ENCODE measurements around the gene DRG2.

The DRG2 gene

DNA sequence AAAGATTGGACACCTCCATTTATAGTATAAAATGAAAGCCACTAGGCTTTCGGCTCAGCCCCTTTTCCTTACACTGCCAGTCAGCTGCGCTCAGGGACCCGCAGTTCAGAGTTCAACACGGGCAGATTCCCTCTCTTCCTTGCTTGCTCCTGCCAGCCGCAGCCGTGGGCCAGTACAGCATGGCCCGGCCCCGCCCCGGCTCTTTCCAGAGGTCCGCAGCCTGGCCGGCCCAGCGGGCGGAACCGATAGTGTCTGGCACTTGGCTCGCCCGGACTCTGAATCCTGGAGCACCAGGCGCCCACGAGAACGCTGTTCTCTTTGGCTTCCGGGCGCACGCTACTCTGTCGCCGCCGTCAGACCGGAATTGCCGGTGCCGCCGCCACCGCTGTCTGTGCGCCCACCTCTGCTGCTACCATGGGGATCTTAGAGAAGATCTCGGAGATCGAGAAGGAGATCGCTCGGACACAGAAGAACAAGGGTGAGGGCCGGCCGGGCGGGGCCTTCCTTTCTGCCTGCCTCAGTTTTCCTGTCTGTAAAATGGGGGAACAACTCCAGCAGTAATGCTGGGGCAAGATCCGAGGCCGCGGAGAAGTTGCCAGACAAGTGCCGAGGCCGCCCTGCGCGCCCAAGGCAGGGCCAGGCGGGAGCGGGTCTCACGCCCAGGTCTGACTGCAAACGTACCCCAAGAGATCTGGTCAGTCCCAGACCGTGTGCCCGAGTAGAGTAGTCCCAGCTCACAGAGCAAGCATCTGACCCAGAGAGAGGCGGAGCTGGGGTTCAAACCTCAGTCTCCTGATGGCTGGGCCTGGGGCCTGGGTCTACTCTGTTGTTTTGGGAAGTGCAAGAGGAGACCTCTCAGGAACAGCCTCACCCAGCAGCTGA is at the start of gene DRG2:
Gene DRG2, plus strand, starts transcription at position 339 of the 882 bp plus-strand sequence. Its CDS starts 76 bp downstream, at position 415.
- Histone ChIP-seq H3K36me3 (ENCODE audit: insufficient read depth, low read length) (no peaks in the 10 kb centered on the region; the same call in 1 of the 2 replicates), H3K9me3 (ENCODE audit: low read depth, low read length) (no peaks in the 10 kb centered on the region), H3K27ac (peak within 1 kb of the TSS; percentile 74), H3K4me3 (peak within 1 kb of the TSS; percentile 99), H3K9ac (ENCODE audit: insufficient read length) (peak within 1 kb of the TSS; percentile 95)
- TF ChIP-seq EZH2 (IDR thresholded peaks at IDR 0.05) (no peak), POLR2AphosphoS5 (IDR thresholded peaks at IDR 0.05; ENCODE audit: borderline replicate concordance, low read depth, low read length) (peak; percentile 75), FOXP2 (optimal IDR thresholded peaks at IDR 0.05; ENCODE audit: control extremely low read depth, extremely low read length, insufficient read depth) (no peak)
- peak; percentile 16 for DNase-seq (ENCODE audit: low read depth, low spot score)

GRCh38 chr17:18038149-18038850 is 49.4 kb upstream of the DRG2 start:
- no peaks in the 10 kb centered on the region for H3K36me3 ChIP-seq (ENCODE audit: insufficient read depth, low read length)
- H3K27ac ChIP-seq: no peak overlapping the region
- H3K9ac ChIP-seq (ENCODE audit: insufficient read length): peak overlapping the region; percentile 87
- TF ChIP-seq EZH2 (IDR thresholded peaks at IDR 0.05) (no peak), FOXP2 (optimal IDR thresholded peaks at IDR 0.05; ENCODE audit: control extremely low read depth, extremely low read length, insufficient read depth) (no peak), POLR2AphosphoS5 (IDR thresholded peaks at IDR 0.05; ENCODE audit: borderline replicate concordance, low read depth, low read length) (no peak)
- DNase-seq (ENCODE audit: low read depth, low spot score): no peak
- peak overlapping the region; percentile 89 for H3K4me3 ChIP-seq
- H3K9me3 ChIP-seq (ENCODE audit: low read depth, low read length): no peaks in the 10 kb centered on the region

GRCh38 chr17:18038861-18039534 is 48.8 kb upstream of the DRG2 start, which contains the start of the genes ATPAF2 and GID4:
Gene ATPAF2 (minus strand): TSS chr17:18039168. CDS start chr17:18039013, 155 bp downstream.
Gene GID4 (plus strand): TSS chr17:18039408. CDS start chr17:18039465, 57 bp downstream.
- DNase-seq (ENCODE audit: low read depth, low spot score): peak; percentile 47
- Histone ChIP-seq H3K4me3 (peak within 1 kb of the TSS; percentile 89), H3K27ac (no peak within 1 kb of the TSS), H3K9me3 (ENCODE audit: low read depth, low read length) (no peaks in the 10 kb centered on the region), H3K36me3 (ENCODE audit: insufficient read depth, low read length) (no peaks in the 10 kb centered on the region), H3K9ac (ENCODE audit: insufficient read length) (peak within 1 kb of the TSS; percentile 87)
- peak; percentile 43; the same call in 1 of the 2 replicates for TF ChIP-seq POLR2AphosphoS5 (IDR thresholded peaks at IDR 0.05; ENCODE audit: borderline replicate concordance, low read depth, low read length)
- peak; percentile 35 for TF ChIP-seq FOXP2 (optimal IDR thresholded peaks at IDR 0.05; ENCODE audit: control extremely low read depth, extremely low read length, insufficient read depth)
- no peak for TF ChIP-seq EZH2 (IDR thresholded peaks at IDR 0.05)

GRCh38 chr17:18039535-18040260 is 48.0 kb upstream of the DRG2 start:
- peak overlapping the region; percentile 89 for H3K4me3 ChIP-seq
- H3K27ac ChIP-seq: no peak overlapping the region
- H3K9me3 ChIP-seq (ENCODE audit: low read depth, low read length): no peaks in the 10 kb centered on the region
- peaks cover 1% of the 10 kb centered on the region; the same call in 1 of the 2 replicates for H3K36me3 ChIP-seq (ENCODE audit: insufficient read depth, low read length)
- DNase-seq (ENCODE audit: low read depth, low spot score): no peak
- H3K9ac ChIP-seq (ENCODE audit: insufficient read length): peak overlapping the region; percentile 84
- no peak for TF ChIP-seq POLR2AphosphoS5 (IDR thresholded peaks at IDR 0.05; ENCODE audit: borderline replicate concordance, low read depth, low read length)

GRCh38 chr17:18040261-18040858 is 47.4 kb upstream of the DRG2 start:
- H3K27ac ChIP-seq: no peak overlapping the region
- no peak for DNase-seq (ENCODE audit: low read depth, low spot score)
- H3K9ac ChIP-seq (ENCODE audit: insufficient read length): peak overlapping the region; percentile 84
- no peak for TF ChIP-seq EZH2 (IDR thresholded peaks at IDR 0.05)
- no peak for TF ChIP-seq POLR2AphosphoS5 (IDR thresholded peaks at IDR 0.05; ENCODE audit: borderline replicate concordance, low read depth, low read length)
- TF ChIP-seq FOXP2 (optimal IDR thresholded peaks at IDR 0.05; ENCODE audit: control extremely low read depth, extremely low read length, insufficient read depth): no peak
- peaks cover 2% of the 10 kb centered on the region; the same call in 1 of the 2 replicates for H3K36me3 ChIP-seq (ENCODE audit: insufficient read depth, low read length)
- peak overlapping the region; percentile 89 for H3K4me3 ChIP-seq
- no peaks in the 10 kb centered on the region for H3K9me3 ChIP-seq (ENCODE audit: low read depth, low read length)

DNA sequence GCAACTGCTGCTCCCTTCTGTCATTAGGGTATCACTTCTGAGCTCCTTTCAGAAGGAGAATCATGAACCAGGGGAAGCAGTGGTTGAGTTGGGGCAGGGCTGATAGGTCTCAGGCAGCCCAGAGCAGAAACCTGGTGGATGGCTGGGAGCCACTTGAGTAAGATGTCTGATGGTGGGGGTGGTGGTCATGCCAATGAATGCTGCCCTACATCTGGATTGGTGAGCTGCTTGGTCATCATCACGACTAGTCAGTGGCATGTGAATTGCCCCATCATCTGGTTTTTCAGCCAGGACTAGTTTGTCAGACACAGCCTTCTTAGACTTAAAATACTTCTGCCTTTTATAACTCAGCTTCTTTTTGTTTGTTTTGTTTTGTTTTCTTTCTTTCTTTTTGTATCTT is 46.0 kb upstream of the DRG2 start:
- no peak overlapping the region for H3K4me3 ChIP-seq

GRCh38 chr17:18042983-18043382 is 44.8 kb upstream of the DRG2 start:
- H3K27ac ChIP-seq: no peak overlapping the region
- H3K9me3 ChIP-seq (ENCODE audit: low read depth, low read length): no peaks in the 10 kb centered on the region
- H3K9ac ChIP-seq (ENCODE audit: insufficient read length): no peak overlapping the region
- DNase-seq (ENCODE audit: low read depth, low spot score): no peak
- H3K4me3 ChIP-seq: no peak overlapping the region
- TF ChIP-seq EZH2 (IDR thresholded peaks at IDR 0.05): no peak
- TF ChIP-seq POLR2AphosphoS5 (IDR thresholded peaks at IDR 0.05; ENCODE audit: borderline replicate concordance, low read depth, low read length): no peak
- TF ChIP-seq FOXP2 (optimal IDR thresholded peaks at IDR 0.05; ENCODE audit: control extremely low read depth, extremely low read length, insufficient read depth): no peak
- peaks cover 9% of the 10 kb centered on the region for H3K36me3 ChIP-seq (ENCODE audit: insufficient read depth, low read length)

More for the DNA sequence above, 46.0 kb upstream of the DRG2 start:
- DNase-seq (ENCODE audit: low read depth, low spot score): no peak
- Histone ChIP-seq H3K9ac (ENCODE audit: insufficient read length) (no peak overlapping the region), H3K36me3 (ENCODE audit: insufficient read depth, low read length) (peaks cover 2% of the 10 kb centered on the region; the same call in 1 of the 2 replicates), H3K9me3 (ENCODE audit: low read depth, low read length) (no peaks in the 10 kb centered on the region), H3K27ac (no peak overlapping the region)
- no peak for TF ChIP-seq POLR2AphosphoS5 (IDR thresholded peaks at IDR 0.05; ENCODE audit: borderline replicate concordance, low read depth, low read length)

Measured in SK-N-MC (cell line).